ENCODE results near the gene CAST.

DNA sequence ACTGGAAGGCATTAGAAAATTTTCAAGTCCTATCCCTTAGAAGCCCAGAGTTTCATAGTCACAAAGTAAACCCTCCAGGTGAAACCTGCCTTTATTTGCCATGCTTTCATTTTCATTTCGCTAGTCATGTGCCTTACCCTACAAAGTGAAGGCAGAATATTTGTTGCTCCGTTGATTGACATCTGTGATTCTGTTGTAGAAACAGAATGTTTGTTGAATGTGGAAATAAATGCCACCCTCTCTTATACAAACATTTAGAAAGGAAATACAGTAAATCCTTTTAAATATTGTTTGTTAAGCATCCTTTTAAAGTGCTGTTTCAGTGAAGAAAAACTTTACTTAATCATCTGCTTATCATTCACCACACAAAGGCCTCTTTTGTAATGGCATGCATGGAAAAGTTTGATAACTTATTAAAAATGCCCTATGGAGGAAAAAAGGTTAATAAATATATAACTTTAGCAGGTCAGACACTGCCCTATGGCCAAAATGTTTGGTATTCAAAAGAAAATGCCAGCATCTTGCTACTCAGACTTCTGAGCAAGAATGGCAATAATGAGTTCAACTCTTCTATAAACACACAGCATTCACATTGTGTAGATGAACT, 34.3 kb upstream of the CAST start:
- TF ChIP-seq, protein P1, sequence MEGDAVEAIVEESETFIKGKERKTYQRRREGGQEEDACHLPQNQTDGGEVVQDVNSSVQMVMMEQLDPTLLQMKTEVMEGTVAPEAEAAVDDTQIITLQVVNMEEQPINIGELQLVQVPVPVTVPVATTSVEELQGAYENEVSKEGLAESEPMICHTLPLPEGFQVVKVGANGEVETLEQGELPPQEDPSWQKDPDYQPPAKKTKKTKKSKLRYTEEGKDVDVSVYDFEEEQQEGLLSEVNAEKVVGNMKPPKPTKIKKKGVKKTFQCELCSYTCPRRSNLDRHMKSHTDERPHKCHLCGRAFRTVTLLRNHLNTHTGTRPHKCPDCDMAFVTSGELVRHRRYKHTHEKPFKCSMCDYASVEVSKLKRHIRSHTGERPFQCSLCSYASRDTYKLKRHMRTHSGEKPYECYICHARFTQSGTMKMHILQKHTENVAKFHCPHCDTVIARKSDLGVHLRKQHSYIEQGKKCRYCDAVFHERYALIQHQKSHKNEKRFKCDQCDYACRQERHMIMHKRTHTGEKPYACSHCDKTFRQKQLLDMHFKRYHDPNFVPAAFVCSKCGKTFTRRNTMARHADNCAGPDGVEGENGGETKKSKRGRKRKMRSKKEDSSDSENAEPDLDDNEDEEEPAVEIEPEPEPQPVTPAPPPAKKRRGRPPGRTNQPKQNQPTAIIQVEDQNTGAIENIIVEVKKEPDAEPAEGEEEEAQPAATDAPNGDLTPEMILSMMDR (IDR thresholded peaks at IDR 0.05 in 4 of 5, conservative IDR thresholded peaks at IDR 0.05 in 1 of 5): no peak
- TF ChIP-seq POLR2A (IDR thresholded peaks at IDR 0.05): no peak

All from gastrocnemius medialis (tissue), 4 donors.